H1 (cell line): ENCODE results near the gene MAPKAP1. TPM values are rescaled to one million over a fixed set of nuclear protein-coding genes. Genes with fewer than 3 reads are reported as not detected.

Experiments
- CHD7 ChIP-seq: fragments of 300-600 bp; sonication (generic); IDR thresholded peaks from 2 replicates; pipeline ENCODE4 v1.7.1; 2012; ENCODE audit warnings: low read length, moderate library complexity, mild to moderate bottlenecking, inconsistent platforms; ENCODE audit not compliant: insufficient replicate concordance
- polyA plus RNA-seq, 7 experiments: library from polyadenylated mRNA; depleted of rRNA in 3 of 7; stranded (reverse) in 5 of 7; unstranded in 2 of 7; fragments of >200 nt in 5 of 7; fragments of 200-250 nt in 2 of 7; gene quantifications; 1 replicate in 5 of 7; 2 replicates in 1 of 7; 4 replicates in 1 of 7; pipeline versions ENCODE4 v1.2.1 to v1.2.3, GENCODE V29; 2011 to 2013; ENCODE audit warnings: missing spikeins in 2 of 7, mixed read lengths in 2 of 7
- total RNA-seq: library from RNA; stranded (reverse); fragmentation: NEBNext Ultra II Directional; extraction: Animal tissue kit (Norgen Biotek cat#: 25700); gene quantifications from 2 replicates; pipeline ENCODE4 v1.2.1, GENCODE V29; 2021

Gene MAPKAP1
- total and polyA plus RNA-seq, 2 of the 8 experiments (the other 6 are each of a cell fraction or from before 2014, with no cell fraction given): 79.2 to 140 TPM

- TF ChIP-seq CHD7: no peak
Observed at GRCh38 chr9:125644819-125645507, 62.0 kb downstream of the MAPKAP1 start (continued).
